WTC11 (cell line): Measurements from ENCODE around the gene PAK1. TPM values are rescaled to one million over a fixed set of nuclear protein-coding genes. Genes with fewer than 3 reads are reported as not detected.

ENCODE experiments used
- ATAC-seq: fragments of 200-7000 bp; cut with Tn5 transposase; 2 replicates; pipeline ENCODE4 v1.10.0; 2021; ENCODE audit warnings: mild to moderate bottlenecking, moderate library complexity
- CTCF ChIA-PET: fragments of 300-600 bp; sonication (Branson Sonifier 250); formaldehyde crosslinking; loops from one replicate; lab custom pipeline; 2021; ENCODE audit warnings: antibody characterized with exemption; lab: Charles Lee
- POLR2A ChIA-PET: fragments of 350-600 bp; sonication (Branson Sonifier 250); formaldehyde crosslinking; loops from one replicate; lab custom pipeline; 2021; ENCODE audit warnings: antibody characterized with exemption; lab: Charles Lee
- DNase-seq: peaks from one replicate; pipeline ENCODE4 v3.0.0; 2021; ENCODE audit warnings: low spot score
- H3K27ac Mint-ChIP-seq: 2 replicates; pipeline ENCODE4 v1.8.0; 2021; ENCODE audit warnings: mixed read lengths
- H3K27me3 Mint-ChIP-seq: 2 replicates; pipeline ENCODE4 v1.8.0; 2021; ENCODE audit warnings: low read depth, mild to moderate bottlenecking, moderate library complexity, mixed read lengths
- H3K36me3 Mint-ChIP-seq: 2 replicates; pipeline ENCODE4 v1.8.0; 2021; ENCODE audit warnings: mixed read lengths
- H3K4me1 Mint-ChIP-seq: 2 replicates; pipeline ENCODE4 v1.8.0; 2022; ENCODE audit warnings: mixed read lengths
- H3K4me3 Mint-ChIP-seq: 2 replicates; pipeline ENCODE4 v1.8.0; 2021; ENCODE audit warnings: mild to moderate bottlenecking, moderate library complexity, mixed read lengths
- H3K9me3 Mint-ChIP-seq: 2 replicates; pipeline ENCODE4 v1.8.0; 2021; ENCODE audit warnings: mixed read lengths
- ATF6 ChIP-seq: sonication (generic); formaldehyde crosslinking; IDR thresholded peaks from 2 replicates; pipeline ENCODE4 v1.8.1; 2023; ENCODE audit warnings: mild to moderate bottlenecking, missing genetic modification reagents
- EMX1 ChIP-seq: fragments of 250-450 bp; sonication (Bioruptor Pico); IDR thresholded peaks from 2 replicates; pipeline ENCODE4 v1.8.0; 2021; ENCODE audit warnings: mild to moderate bottlenecking
- FOXP1 ChIP-seq: sonication (generic); formaldehyde crosslinking; IDR thresholded peaks from 2 replicates; pipeline ENCODE4 v1.8.0; 2022; ENCODE audit warnings: missing genetic modification reagents, mild to moderate bottlenecking, moderate library complexity, borderline replicate concordance
- NFE2L1 ChIP-seq: sonication (generic); formaldehyde crosslinking; IDR thresholded peaks from 2 replicates; pipeline ENCODE4 v1.8.1; 2023; ENCODE audit warnings: missing genetic modification reagents
- NFYB ChIP-seq: sonication (generic); formaldehyde crosslinking; conservative IDR thresholded peaks from 2 replicates; pipeline ENCODE4 v1.8.0; 2022; ENCODE audit warnings: low read depth, missing genetic modification reagents
- OVOL2 ChIP-seq: fragments of 250-450 bp; sonication (Bioruptor Pico); IDR thresholded peaks from 2 replicates; pipeline ENCODE4 v1.9.0; 2021; ENCODE audit warnings: mild to moderate bottlenecking, borderline replicate concordance
- PRDM15 ChIP-seq: sonication (generic); formaldehyde crosslinking; IDR thresholded peaks from 2 replicates; pipeline ENCODE4 v1.8.0; 2022; ENCODE audit warnings: missing genetic modification reagents
- RELA ChIP-seq: sonication (generic); formaldehyde crosslinking; IDR thresholded peaks from 2 replicates; pipeline ENCODE4 v1.8.1; 2022; ENCODE audit warnings: missing genetic modification reagents, mild to moderate bottlenecking, borderline replicate concordance
- SMAD4 ChIP-seq: sonication (generic); formaldehyde crosslinking; IDR thresholded peaks from 2 replicates; pipeline ENCODE4 v1.8.0; 2022; ENCODE audit warnings: mild to moderate bottlenecking, missing genetic modification reagents
- ZNF121 ChIP-seq: sonication (generic); formaldehyde crosslinking; IDR thresholded peaks from 2 replicates; pipeline ENCODE4 v1.8.0; 2023; ENCODE audit warnings: missing genetic modification reagents
- total RNA-seq: library from RNA; stranded (reverse); gene quantifications from 3 replicates; pipeline ENCODE4 v1.2.3, GENCODE V29; 2021
- TF ChIP-seq, protein P1 (sequence below): sonication (generic); formaldehyde crosslinking; IDR thresholded peaks from 2 replicates; pipeline ENCODE4 v1.8.1; 2023; ENCODE audit warnings: mild to moderate bottlenecking, moderate library complexity, missing genetic modification reagents
- TF ChIP-seq, protein P2 (sequence below): fragments of 250-450 bp; sonication (Bioruptor Pico); IDR thresholded peaks from 2 replicates; pipeline ENCODE4 v1.8.0; 2021; ENCODE audit warnings: mild to moderate bottlenecking
- TF ChIP-seq, protein P3 (sequence below): sonication (generic); formaldehyde crosslinking; IDR thresholded peaks from 2 replicates; pipeline ENCODE4 v1.8.1; 2023; ENCODE audit warnings: mild to moderate bottlenecking, missing genetic modification reagents, moderate library complexity
- TF ChIP-seq, protein P4 (sequence below): fragments of 250-450 bp; sonication (Bioruptor Pico); IDR thresholded peaks from 2 replicates; pipeline ENCODE4 v2.1.2; 2022; ENCODE audit warnings: mild to moderate bottlenecking, moderate library complexity
- TF ChIP-seq, protein P5 (sequence below): sonication (generic); formaldehyde crosslinking; IDR thresholded peaks from 2 replicates; pipeline ENCODE4 v1.8.1; 2022; ENCODE audit warnings: missing genetic modification reagents, borderline replicate concordance

The PAK1 gene
- total RNA-seq, 1 experiment from 2014 or later = 160 TPM

- Mint-ChIP-seq H3K9me3 (peaks cover 8% of the 10 kb centered on the region), H3K27ac (no peak overlapping the region), H3K27me3 (no peaks in the 10 kb centered on the region), H3K4me1 (peaks cover 36% of the 10 kb centered on the region), H3K4me3 (no peak overlapping the region), H3K36me3 (no peaks in the 10 kb centered on the region; the same call in 1 of the 2 replicates)
- DNase-seq = no peak
- ATAC-seq = no peak
- TF ChIP-seq SMAD4 (CRISPR knock-in tag) (no peak), RELA (no peak), FOXP1 (CRISPR knock-in tag) (no peak), NFE2L1 (CRISPR knock-in tag) (no peak), ATF6 (no peak)
- CTCF ChIA-PET = no interaction called here
- POLR2A ChIA-PET = no interaction called here
Observed at GRCh38 chr11:77515483-77515882, 41.6 kb upstream of the PAK1 start.

GRCh38 chr11:77515063-77515462, 41.2 kb upstream of the PAK1 start:
- H3K27ac Mint-ChIP-seq = no peak overlapping the region
- ATAC-seq = no peak
- DNase-seq = no peak
- peaks cover 32% of the 10 kb centered on the region for H3K4me1 Mint-ChIP-seq
- ChIA-PET POLR2A (no interaction called here), CTCF (no interaction called here)
- no peaks in the 10 kb centered on the region for H3K27me3 Mint-ChIP-seq
- H3K36me3 Mint-ChIP-seq = no peaks in the 10 kb centered on the region; the same call in 1 of the 2 replicates
- no peak overlapping the region for H3K4me3 Mint-ChIP-seq
- TF ChIP-seq OVOL2 (CRISPR knock-in tag) (no peak), PRDM15 (CRISPR knock-in tag) (no peak), EMX1 (no peak), ZNF121 (CRISPR knock-in tag) (no peak)
- TF ChIP-seq, protein P1, sequence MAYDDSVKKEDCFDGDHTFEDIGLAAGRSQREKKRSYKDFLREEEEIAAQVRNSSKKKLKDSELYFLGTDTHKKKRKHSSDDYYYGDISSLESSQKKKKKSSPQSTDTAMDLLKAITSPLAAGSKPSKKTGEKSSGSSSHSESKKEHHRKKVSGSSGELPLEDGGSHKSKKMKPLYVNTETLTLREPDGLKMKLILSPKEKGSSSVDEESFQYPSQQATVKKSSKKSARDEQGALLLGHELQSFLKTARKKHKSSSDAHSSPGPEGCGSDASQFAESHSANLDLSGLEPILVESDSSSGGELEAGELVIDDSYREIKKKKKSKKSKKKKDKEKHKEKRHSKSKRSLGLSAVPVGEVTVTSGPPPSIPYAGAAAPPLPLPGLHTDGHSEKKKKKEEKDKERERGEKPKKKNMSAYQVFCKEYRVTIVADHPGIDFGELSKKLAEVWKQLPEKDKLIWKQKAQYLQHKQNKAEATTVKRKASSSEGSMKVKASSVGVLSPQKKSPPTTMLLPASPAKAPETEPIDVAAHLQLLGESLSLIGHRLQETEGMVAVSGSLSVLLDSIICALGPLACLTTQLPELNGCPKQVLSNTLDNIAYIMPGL = no peak
- TF ChIP-seq, protein P2, sequence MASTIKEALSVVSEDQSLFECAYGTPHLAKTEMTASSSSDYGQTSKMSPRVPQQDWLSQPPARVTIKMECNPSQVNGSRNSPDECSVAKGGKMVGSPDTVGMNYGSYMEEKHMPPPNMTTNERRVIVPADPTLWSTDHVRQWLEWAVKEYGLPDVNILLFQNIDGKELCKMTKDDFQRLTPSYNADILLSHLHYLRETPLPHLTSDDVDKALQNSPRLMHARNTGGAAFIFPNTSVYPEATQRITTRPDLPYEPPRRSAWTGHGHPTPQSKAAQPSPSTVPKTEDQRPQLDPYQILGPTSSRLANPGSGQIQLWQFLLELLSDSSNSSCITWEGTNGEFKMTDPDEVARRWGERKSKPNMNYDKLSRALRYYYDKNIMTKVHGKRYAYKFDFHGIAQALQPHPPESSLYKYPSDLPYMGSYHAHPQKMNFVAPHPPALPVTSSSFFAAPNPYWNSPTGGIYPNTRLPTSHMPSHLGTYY (CRISPR knock-in tag) = no peak
- TF ChIP-seq, protein P3, sequence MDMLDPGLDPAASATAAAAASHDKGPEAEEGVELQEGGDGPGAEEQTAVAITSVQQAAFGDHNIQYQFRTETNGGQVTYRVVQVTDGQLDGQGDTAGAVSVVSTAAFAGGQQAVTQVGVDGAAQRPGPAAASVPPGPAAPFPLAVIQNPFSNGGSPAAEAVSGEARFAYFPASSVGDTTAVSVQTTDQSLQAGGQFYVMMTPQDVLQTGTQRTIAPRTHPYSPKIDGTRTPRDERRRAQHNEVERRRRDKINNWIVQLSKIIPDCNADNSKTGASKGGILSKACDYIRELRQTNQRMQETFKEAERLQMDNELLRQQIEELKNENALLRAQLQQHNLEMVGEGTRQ (CRISPR knock-in tag) = no peak
- H3K9me3 Mint-ChIP-seq = peaks cover 9% of the 10 kb centered on the region

DNA sequence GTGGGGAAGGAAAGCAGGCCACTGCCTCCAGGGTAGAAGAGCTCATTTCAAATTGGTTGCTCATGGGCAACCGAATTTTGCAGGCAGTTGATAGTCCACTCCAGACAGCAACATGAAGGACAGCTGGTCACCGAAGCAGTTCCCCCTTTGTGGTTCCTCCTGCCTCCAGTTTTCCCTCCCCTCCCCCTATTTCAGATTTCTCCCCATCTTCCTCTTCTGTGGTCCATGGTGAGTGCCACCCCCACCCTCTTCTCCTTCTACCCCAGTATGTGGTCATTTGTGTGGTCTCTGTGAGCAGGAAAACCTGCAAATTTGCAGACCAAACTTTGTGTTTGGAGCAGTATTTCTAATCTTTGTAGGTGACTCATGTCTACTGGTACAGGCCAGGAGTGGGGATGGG, 38.2 kb upstream of the PAK1 start:
- H3K27me3 Mint-ChIP-seq = no peaks in the 10 kb centered on the region
- no peaks in the 10 kb centered on the region for H3K36me3 Mint-ChIP-seq
- peaks cover 10% of the 10 kb centered on the region for H3K9me3 Mint-ChIP-seq
- H3K4me1 Mint-ChIP-seq = peaks cover 19% of the 10 kb centered on the region
- no peak for ATAC-seq
- POLR2A ChIA-PET = no interaction called here
- H3K4me3 Mint-ChIP-seq = no peak overlapping the region
- peak overlapping the region; percentile 44; the same call in 1 of the 2 replicates for H3K27ac Mint-ChIP-seq
- TF ChIP-seq NFYB = no peak
- TF ChIP-seq, protein P4, sequence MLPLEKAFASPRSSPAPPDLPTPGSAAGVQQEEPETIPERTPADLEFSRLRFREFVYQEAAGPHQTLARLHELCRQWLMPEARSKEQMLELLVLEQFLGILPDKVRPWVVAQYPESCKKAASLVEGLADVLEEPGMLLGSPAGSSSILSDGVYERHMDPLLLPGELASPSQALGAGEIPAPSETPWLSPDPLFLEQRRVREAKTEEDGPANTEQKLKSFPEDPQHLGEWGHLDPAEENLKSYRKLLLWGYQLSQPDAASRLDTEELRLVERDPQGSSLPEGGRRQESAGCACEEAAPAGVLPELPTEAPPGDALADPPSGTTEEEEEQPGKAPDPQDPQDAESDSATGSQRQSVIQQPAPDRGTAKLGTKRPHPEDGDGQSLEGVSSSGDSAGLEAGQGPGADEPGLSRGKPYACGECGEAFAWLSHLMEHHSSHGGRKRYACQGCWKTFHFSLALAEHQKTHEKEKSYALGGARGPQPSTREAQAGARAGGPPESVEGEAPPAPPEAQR = no peak
- TF ChIP-seq, protein P5, sequence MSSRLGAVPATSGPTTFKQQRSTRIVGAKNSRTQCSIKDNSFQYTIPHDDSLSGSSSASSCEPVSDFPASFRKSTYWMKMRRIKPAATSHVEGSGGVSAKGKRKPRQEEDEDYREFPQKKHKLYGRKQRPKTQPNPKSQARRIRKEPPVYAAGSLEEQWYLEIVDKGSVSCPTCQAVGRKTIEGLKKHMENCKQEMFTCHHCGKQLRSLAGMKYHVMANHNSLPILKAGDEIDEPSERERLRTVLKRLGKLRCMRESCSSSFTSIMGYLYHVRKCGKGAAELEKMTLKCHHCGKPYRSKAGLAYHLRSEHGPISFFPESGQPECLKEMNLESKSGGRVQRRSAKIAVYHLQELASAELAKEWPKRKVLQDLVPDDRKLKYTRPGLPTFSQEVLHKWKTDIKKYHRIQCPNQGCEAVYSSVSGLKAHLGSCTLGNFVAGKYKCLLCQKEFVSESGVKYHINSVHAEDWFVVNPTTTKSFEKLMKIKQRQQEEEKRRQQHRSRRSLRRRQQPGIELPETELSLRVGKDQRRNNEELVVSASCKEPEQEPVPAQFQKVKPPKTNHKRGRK (CRISPR knock-in tag) = no peak
- TF ChIP-seq, all 79 proteins: peak for 0
- DNase-seq = no peak
- CTCF ChIA-PET = interaction anchor here (1.0 to 1.9 kb wide), 3 partner anchors 19 to 421 kb away, joined by 3 to 6 read pairs (median 5); no protein-coding TSS in a partner anchor
